ENCODE data around the gene MC1R. TPM values are rescaled to one million over a fixed set of nuclear protein-coding genes. Genes with fewer than 3 reads are reported as not detected.
"Not testable (repeated sequence)": the region's sequence is repeated elsewhere in the genome, so short reads cannot be mapped to it uniquely, and the experiment has no call there.

MC1R gene
- total RNA-seq, 1 donor from 2014 or later, result 2.6 TPM

- DNase-seq, result not testable (repeated sequence)
Observed at GRCh38 chr16:89914642-89915285, 3.9 kb upstream of the MC1R start.

DNA sequence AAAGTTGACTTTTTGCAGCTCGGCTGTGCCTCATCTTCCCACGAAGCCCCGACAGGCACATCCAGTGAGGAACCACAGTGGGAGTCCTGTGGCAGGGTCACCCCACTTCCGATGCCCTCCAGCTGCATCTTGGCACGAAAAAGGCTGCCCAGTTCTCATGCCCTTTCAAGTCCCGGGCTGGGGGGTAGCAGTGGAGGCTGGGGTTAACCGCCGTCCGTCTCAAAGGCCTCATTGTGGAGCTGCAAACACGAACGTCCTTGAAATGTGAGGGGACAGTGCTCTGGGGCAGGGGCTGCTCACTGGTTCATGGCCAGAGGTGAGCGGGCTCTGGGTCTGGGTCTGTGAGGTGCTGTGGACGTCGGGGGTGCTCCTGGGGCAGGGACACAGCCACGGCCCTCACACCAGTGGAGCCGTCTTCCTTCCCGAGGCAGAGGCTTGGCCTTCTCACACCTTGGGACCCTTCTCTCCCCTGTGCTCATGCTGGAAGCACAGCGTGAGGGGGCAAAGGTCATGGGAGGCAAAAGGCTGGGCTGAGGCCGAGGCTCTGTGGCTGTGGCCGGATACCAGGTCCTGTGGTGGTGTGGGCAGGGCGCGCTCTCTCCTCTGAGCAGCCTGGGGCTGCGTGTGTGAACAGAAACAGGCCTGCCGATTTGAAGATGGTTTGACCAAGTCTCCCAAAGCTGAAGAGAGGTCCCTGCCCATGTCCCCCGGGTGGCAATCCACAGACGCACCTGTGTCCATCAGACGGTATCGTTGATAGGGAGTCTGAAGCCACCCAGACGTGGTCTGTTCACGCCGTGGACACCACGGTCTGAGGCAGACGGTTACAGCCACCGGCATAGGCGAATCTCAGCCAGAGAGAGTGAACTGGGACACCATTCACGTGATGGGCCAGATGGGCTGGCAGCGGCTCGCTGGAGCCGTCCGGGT, 3.1 kb upstream of the MC1R start:
- no peak for DNase-seq

DNA sequence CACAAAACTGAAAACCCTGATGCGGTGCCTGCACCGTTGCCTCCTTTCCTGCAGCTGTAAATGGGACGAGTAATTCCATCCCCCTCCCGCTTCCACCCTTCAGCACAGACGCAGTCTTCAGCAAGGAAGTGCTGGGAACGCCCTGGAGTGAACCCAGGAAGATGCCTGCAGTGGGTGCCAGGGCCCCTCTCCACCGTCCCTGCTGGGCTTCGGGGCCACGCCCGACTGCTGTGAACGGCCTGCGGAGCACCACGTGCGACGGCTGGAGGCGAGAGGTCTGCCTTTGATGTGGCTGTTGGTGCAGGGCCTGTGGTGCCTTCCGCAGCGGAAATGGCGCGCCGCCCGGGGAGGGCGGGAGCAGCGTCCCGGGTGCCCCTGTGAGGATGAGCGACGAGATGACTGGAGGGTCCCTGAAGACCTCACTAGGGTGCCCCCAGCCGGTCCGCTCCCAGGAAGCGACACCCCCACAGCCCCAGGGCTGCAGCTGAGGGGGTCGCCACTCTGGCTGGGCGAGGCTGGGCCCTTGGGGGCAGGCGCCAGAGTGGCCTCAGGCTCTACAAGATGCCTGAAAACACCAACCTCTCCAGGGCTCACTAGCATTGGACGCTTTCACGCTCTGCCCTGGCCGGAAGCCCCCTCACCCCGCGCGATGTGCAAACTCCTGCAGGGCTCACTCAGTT, 749 bp upstream of the MC1R start:
- peak; percentile 50 for DNase-seq

DNA sequence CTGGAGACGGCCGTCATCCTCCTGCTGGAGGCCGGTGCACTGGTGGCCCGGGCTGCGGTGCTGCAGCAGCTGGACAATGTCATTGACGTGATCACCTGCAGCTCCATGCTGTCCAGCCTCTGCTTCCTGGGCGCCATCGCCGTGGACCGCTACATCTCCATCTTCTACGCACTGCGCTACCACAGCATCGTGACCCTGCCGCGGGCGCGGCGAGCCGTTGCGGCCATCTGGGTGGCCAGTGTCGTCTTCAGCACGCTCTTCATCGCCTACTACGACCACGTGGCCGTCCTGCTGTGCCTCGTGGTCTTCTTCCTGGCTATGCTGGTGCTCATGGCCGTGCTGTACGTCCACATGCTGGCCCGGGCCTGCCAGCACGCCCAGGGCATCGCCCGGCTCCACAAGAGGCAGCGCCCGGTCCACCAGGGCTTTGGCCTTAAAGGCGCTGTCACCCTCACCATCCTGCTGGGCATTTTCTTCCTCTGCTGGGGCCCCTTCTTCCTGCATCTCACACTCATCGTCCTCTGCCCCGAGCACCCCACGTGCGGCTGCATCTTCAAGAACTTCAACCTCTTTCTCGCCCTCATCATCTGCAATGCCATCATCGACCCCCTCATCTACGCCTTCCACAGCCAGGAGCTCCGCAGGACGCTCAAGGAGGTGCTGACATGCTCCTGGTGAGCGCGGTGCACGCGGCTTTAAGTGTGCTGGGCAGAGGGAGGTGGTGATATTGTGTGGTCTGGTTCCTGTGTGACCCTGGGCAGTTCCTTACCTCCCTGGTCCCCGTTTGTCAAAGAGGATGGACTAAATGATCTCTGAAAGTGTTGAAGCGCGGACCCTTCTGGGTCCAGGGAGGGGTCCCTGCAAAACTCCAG, 1.1 kb downstream of the MC1R start:
- DNase-seq, result no peak

DNA sequence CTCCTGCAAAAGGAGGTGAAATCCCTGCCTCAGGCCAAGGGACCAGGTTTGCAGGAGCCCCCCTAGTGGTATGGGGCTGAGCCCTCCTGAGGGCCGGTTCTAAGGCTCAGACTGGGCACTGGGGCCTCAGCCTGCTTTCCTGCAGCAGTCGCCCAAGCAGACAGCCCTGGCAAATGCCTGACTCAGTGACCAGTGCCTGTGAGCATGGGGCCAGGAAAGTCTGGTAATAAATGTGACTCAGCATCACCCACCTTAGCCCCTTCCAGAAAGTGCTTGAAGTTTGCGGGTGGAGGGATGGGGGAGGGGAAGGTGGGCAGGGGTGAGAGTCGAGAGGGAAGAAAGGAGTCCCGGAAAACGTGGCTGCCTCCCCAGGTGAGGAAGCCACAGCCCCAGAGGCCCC, 2.1 kb downstream of the MC1R start:
- DNase-seq, result no peak

DNA sequence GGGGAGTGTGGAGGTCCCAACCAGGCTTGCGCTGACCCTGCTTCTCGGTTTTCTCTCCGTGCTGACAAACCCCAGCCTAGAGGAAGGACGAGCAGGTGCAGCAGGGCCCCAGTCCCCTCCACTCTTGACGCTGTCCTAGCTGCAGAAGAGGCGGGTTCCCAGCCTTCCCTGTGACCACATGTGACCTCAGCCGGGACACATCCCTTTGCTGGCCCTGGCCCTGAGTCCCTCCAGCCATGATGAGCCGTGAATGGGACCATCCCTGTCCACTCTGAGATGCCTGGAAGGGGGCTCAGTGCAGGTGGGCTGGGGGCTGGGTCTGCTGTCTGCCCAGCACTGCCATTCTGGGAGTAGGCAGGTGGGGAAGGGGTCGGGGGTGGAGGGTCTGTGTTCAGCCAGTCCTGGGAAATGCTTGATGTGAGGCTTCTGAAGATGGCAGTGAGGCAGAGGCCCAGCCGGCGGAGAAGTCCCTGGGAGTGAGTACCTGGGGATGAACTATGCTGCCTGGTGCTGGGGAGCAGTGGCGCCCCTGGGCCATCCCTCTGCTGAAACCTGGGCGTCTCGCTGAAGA, 2.6 kb downstream of the MC1R start:
- no peak for DNase-seq

GRCh38 chr16:89921702-89922476, 3.2 kb downstream of the MC1R start:
- peak; percentile 95 for DNase-seq

DNA sequence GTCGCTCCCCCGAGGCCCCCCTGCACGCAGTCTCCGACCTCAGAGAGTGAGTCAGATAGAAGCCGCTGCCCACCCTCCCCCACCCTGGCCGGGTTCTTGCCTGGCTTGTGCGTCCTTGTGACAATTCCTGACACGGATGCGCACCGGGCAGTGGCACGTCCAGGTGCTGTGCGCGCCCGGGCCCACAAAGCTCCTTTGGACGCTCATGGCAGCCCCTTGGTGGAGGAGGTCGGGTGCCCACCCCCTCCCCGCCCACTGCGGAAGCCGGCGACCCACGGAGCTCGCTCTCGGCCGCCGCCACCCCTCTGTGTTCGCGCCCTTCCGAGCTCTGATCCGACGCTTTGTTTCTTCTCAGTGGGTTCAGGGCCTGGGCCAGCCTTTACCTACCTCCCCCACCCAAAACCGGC, 3.8 kb downstream of the MC1R start:
- peak; percentile 91 for DNase-seq

- peak; percentile 87 for DNase-seq
Observed at GRCh38 chr16:89922884-89923639, 4.4 kb downstream of the MC1R start, which contains the start of gene TUBB3. Gene TUBB3, plus strand, starts transcription at chr16:89923342. Its CDS starts 60 bp downstream, at chr16:89923402.

DNA sequence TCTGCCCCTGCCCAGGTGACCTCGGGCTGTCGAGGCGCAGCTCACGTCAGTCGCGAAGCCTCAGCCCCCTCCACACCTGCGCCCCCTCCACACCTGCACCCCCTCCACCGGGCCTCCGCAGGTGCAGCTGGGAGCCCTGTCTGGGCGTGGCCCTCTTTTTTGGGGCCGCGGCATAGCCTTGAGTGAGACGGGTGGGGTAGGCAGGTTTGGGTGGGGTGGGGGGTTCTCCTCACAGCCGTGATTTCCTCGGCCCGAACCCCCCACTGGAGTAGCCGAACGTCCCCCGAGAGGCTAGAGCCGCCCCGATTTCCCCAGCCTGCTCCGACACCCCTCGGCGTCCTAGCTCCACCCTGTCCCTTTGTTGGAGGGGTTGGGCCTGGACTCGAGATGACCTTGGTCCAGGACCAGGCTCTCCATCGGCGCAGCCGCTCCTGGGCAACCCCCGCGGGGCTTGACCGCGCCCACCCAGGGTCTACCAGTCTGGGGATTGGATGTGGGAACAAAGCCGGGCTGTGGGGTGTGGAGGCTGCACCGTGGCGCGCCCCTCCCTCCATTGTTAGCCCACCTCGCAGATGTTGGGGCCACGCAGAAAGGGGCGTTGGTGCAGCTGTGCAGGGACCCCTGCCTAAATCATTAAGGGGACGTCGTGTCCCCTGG, 5.1 kb downstream of the MC1R start:
- no peak for DNase-seq

GRCh38 chr16:89924297-89924924, 5.7 kb downstream of the MC1R start:
- peak; percentile 50 for DNase-seq

- DNase-seq, result no peak
Observed at GRCh38 chr16:89924925-89925307, 6.3 kb downstream of the MC1R start.

DNA sequence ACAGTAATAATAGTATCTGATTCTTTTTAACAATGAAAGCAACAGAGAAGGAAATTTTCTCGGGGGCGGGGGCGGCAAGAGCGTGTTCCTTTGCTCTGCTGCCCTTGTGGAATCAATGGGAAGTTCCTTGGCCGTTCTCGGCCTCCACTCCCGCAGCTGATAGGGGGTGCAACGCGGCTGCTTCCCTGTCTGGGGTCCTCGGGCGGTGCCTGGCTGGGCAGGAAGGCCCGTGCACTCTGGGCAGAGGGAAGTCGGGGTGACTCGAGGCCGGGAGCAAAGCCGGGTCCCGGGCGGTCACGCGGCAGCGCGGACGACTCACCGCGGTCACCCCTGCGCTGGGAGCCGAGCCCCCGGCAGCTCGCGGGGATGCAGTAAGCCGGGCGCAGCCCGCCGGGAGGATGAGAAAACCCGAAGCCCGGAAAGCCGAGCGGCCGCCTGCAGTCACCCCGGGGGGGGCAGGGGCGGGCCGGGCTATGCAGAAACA, 7.0 kb downstream of the MC1R start:
- peak; percentile 48 for DNase-seq

- DNase-seq, result no peak
Observed at GRCh38 chr16:89931305-89931896, 12.7 kb downstream of the MC1R start.

GRCh38 chr16:89931964-89932363, 13.3 kb downstream of the MC1R start:
- DNase-seq, result no peak

- not testable (repeated sequence) for DNase-seq
Observed at GRCh38 chr16:89934019-89934418, 15.4 kb downstream of the MC1R start.

GRCh38 chr16:89934611-89935553, 16.2 kb downstream of the MC1R start:
- DNase-seq, result no peak

Data from dermis blood vessel endothelial cell (primary cell).